ENCODE measurements around the gene TRPM3.

DNA sequence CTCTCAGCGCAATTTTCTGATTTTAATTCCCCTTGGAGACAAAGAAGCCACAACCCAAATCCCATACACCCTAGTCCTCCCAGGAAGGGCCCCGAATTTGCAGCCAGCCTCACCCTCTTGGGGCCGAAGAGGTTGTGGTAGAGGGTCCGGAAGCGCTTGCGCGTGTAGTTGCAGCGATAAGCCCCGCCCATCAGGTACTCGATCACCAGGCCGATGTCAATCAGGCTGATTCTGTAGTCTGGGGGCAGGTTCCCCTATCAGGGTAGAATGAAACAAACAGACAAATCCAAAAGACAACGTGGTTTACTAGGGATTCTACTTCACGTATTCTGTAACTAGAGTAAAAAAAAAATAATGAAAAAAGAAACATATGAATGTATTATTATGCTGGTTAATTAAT lies 496.3 kb downstream of the TRPM3 start:
- TF ChIP-seq CTCF (IDR thresholded peaks at IDR 0.05) = no peak
- no peak for TF ChIP-seq POLR2A (IDR thresholded peaks at IDR 0.05)

Data from vagina (tissue), 2 donors.